Tibial nerve (tissue), 4 donors: ENCODE results near the gene SNU13.
"Not testable (repeated sequence)": the region's sequence is repeated elsewhere in the genome, so short reads cannot be mapped to it uniquely, and the experiment has no call there.

Experiments
- CTCF ChIP-seq, 5 experiments: fragments of 200-600 bp in 3 of 5; fragments of 450-650 bp in 2 of 5; sonication (generic) in 3 of 5; IDR thresholded peaks; one replicate each; pipeline ENCODE4 v1.5.1; 2016 to 2019; ENCODE audit warnings: antibody characterized with exemption in 5 of 5, mild to moderate bottlenecking in 3 of 5, moderate library complexity in 2 of 5
- EP300 ChIP-seq, 2 donors: sonication (generic); formaldehyde crosslinking; IDR thresholded peaks; one replicate each; pipeline ENCODE4 v1.6.1; 2017; ENCODE audit warnings: antibody characterized with exemption in 2 of 2, mild to moderate bottlenecking in 1 of 2

DNA sequence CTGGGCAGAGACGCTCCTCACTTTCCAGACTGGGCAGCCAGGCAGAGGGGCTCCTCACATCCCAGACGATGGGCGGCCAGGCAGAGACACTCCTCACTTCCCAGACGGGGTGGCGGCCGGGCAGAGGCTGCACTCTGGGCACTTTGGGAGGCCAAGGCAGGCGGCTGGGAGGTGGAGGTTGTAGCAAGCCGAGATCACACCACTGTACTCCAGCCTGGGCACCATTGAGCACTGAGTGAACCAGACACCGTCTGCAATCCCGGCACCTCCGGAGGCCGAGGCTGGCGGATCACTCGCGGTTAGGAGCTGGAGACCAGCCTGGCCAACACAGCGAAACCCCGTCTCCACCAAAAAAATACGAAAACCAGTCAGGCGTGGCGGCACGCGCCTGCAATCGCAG lies 57.1 kb downstream of the SNU13 start:
- TF ChIP-seq CTCF, EP300 (IDR thresholded peaks at IDR 0.05): not testable (repeated sequence)
